ENCODE data around the gene FAM118A.
A peak's percentile ranks its signal among the peaks of the same experiment; 100 is the strongest.
"Not testable (repeated sequence)": the region's sequence is repeated elsewhere in the genome, so short reads cannot be mapped to it uniquely, and the experiment has no call there.

FAM118A gene

GRCh38 chr22:45310977-45311531 lies 1.3 kb downstream of the FAM118A start:
- DNase-seq: no peak

DNA sequence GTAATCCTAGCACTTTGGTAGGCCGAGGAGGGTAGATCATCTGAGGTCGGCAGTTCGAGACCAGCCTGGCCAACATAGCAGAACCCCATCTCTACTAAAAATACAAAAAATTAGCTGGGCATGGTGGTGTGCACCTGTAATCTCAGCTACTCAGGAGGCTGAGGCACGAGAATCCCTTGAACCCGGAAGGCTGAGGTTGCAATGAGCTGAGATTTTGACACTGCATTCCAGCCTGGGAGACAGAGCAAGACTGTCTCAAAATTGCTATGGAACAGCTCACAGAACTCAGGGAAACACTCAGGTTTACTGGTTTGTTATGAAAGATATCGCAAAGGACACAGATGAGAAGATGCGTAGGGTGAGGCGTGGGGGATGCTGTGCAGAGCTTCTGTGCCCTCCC lies 2.7 kb downstream of the FAM118A start:
- DNase-seq: no peak

DNA sequence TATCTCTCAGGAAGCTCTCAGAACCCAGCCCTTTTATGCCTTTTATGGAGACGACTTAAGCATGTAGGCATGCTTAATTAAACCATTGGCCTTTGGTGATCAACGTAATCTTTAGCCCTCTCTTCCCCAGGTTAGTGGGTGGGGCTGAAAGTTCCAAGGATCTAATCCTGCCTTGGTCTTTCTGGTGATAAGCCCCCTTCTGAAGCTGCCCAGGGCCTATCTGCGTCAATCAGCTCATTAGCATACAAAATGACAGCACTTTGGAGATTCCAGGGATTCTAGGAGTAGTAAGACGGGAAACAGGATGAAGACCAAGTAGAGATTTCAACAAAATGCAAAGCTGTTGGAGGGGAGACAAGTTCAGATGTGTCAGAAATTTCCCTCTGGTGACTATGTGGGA lies 3.1 kb downstream of the FAM118A start:
- DNase-seq: no peak

DNA sequence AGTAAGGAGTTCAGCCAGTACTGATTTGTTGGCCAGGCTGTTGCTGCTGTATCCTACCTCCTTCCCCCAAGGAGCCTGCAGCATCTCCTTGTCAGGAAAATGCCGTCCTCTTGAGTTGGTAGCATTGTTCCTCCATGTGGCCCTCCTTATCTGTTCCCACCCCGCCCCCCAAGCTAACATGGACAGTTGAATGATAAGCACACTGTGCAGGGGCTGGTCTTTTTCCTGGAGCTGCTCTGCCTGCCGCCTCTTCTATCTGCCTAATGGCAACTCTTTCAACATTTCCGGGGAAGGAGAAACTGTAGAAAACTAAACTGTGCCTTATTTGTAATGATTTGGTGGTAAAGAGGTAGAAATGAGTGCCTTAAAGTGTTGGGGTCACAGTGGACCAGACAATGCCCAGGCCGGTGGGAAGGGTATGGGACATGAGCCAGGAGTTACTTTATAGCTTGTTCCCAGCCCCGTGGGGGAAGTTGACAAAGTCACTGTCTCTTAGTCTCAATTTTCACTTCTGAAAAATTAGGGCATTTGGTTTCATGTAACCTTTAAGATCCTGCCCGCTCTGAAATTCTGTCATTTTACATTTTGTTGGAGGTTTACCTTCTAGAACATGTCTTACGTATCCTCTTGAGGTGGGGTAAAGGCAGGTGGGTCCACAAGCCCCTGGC lies 4.5 kb downstream of the FAM118A start:
- DNase-seq: no peak

GRCh38 chr22:45314786-45315185 lies 5.1 kb downstream of the FAM118A start:
- DNase-seq: no peak

DNA sequence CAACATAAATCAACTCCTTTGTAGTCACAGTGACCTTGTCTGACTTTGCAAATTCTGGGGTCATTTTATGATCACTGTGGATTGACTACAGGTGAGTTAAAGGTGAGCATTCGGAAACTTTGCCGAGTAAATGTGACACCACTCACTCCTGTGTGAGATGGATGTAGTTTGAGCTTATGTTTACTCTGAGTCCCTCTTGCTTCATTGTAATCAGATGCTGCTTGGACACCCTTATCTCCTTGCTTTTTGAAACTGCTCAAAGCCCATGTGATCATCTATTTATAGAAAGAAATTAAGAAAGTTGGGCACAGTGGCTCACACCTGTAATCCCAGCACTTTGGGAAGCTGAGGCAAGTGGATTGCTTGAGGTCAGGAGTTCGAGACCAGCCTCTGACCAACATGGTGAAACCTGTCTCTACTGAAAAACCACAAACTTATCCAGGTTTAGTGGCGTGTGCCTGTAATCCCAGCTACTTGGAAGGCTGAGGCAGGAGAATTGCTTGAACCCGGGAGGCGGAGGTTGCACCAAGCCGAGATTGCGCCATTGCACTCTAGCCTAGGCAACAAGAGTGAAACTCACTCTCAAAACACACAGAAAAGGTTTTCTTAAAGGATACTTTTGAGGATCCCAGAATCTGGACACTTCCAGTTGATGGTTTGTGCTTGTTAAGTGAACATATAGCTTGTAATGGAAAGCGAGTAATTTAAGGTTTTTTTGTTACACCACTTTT lies 7.2 kb downstream of the FAM118A start:
- DNase-seq: no peak

DNA sequence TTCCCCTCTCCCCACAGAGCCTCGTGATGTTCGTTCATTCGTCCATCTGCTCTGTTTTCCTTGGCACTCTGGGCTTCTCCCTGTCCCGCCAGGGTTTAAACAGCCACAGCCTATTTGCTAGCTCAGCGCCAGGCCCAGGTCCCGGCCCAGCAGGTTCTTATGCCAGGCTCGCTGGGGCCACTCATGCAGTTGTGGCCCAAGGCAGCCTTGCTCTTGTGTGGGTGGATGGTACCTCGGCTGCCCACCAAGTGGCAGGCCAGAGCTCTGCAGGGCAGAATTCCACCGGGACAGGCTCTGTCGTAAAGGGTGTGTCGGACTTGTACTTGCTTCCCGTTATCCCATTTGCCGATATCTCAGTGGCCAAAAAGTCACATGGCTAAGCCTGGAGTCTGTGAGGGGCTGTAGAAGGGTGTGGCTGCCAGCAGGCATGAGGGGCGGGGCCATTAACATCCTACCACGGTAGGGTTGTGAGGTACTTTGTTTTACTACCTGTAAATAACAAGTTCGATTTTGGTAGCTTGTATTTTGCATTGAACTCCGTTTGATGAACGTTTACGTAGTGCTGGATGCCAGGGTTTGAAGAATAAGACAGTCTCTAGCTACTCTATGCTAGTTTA lies 7.9 kb downstream of the FAM118A start:
- no peak for DNase-seq

DNA sequence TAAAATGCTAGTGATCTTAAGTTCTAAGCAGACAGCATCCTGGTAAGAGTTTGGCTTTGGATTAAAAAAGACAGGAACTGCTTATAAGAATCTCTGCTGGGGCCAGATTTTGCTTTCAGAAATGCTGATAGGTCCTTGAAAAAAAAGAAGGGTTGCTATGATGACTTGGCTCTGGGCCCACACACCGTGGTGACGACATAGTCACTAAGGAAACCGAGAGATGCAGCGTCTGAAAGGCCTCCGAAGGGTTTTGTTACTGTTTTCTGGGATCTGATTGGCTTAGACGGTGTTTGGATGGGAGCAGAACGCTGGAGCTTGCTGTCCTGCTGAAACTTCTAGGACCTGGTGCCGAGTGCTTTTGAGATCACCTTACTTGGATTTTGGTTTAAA lies 8.4 kb downstream of the FAM118A start:
- no peak for DNase-seq

- no peak for DNase-seq
Observed at GRCh38 chr22:45318558-45319323, 9.0 kb downstream of the FAM118A start.

- no peak for DNase-seq
Observed at GRCh38 chr22:45319324-45319685, 9.6 kb downstream of the FAM118A start.

GRCh38 chr22:45320357-45320976 lies 10.7 kb downstream of the FAM118A start:
- DNase-seq: no peak

DNA sequence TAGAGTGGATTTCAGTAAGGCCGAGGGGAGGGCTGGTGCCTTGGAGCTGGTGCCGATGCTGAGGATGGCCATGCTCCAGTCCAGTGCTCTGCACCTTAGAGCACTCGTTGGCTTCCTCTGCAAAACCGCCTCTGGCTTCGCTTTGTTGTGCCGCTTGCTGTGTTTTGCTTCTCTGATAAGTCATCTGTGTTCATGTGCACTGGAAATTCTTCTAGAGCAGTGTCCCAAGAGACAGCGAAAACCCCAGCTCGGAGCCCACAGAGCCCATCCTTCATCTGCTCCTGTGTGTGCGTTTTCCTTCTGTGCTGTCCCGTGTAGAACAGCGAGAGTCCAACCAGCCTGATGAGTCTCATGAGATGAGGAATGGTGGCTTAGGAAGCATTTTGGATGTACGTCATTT lies 12.1 kb downstream of the FAM118A start:
- no peak for DNase-seq

GRCh38 chr22:45322873-45323525 lies 13.3 kb downstream of the FAM118A start:
- no peak for DNase-seq

DNA sequence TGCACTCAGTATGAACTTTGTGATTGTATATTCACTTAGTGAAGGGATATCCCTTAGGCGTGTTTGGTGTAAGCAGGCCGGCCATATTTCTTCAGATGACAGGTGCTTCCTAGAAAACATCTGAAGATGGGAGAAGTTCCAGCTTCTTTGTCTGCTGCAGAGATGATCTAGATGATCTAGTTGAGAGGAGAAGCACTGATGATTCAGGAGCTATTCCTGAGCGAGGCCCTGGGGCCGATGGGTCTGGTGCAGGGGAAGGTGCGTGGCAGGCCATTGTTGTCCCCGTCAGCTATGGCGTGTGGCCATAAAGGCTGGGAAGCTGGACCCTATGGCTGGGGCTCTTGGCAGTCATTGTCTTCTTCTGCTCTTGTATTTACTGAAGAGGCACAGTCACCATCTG lies 14.0 kb downstream of the FAM118A start:
- DNase-seq: no peak

- DNase-seq: no peak
Observed at GRCh38 chr22:45324311-45324711, 14.6 kb downstream of the FAM118A start.

DNA sequence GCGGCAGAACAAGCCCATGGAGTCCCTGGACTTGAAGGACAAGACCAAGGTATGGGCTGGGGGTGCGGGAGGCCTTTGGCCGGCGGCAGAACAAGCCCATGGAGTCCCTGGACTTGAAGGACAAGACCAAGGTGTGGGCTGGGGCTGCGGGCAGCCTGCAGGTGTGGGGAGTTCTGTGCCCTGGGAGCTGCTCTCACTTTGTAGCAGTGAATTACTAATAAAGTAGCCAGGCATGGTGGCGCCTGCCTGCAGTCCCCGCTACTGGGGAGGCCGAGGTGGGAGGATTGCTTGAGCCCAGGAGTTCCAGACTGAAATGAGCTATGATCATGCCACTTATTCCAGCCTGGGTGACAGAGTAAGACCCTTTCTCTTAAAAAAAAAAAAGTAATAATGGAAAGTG lies 18.5 kb downstream of the FAM118A start:
- not testable (repeated sequence) for DNase-seq

DNA sequence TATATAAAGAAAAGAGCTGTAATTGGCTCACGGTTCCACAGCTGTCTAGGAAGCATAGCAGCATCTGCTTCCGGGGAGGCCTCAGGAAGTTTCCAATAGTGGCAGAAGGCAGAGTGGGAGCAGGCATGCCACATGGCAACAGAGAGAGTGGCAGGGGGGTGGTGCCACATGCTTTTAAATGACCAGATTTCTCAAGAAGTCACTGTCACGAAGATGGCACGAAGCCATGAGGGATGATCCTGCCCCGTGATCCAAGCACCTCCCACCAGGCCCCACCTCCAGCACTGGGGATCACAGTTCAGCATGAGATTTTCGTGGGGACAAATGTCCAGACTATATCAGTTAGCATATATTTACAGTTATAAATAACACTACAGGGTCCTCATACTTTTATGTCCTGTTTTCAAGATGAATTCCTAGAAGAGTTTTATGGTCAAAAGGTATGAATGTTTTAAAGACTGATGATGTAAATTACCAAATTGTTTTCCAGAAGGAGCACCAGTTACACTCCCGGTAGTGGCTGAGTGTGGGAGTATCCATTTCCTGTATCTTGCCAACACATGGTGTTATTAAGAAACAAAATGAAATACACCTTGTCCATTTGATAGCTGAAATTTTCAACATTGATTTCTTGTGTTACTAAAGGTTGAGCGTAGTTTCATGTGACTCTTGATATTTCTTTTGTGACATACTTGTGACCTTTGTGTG lies 19.2 kb downstream of the FAM118A start:
- peak; percentile 95 for DNase-seq

DNA sequence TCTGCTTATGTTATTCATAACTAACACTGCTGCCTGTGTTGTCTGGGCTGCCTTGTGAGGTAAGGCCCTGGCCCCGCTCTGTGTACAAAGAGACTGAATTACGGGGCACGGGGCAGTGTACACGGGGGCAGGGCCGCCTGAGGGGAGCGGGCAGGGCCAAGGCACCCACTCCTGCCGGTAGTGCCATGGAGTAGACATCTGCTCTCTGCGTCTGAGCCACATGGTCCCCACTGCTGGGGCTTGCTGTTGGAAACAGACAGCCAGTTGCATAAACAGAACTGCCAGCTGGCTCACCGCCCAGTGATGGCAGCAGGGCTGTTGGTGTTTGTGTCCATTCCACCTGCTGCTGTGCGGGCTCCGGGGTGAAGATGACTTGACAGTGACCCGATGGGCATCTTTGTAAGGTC lies 19.8 kb downstream of the FAM118A start:
- DNase-seq: peak; percentile 96

GRCh38 chr22:45330548-45330947 lies 20.8 kb downstream of the FAM118A start:
- DNase-seq: no peak

DNA sequence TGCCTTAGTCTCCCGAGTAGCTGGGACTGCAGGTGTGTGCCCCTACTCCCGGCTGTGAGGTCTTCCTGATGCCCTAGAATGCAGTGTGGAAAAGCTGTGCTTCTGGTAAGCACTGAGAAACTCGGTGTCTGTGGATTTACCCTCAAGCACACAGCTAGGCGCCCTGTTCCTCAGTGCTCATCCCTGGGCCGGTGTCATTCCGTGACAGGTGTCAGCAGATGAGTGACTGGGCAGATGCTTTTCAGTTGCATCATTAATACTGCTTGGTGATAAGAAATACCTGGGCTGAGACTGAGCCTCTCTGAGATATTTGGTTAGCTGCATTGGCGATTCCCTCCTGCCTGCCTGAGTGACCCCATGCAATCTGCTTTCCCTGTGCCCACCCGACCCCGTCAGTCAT lies 21.8 kb downstream of the FAM118A start:
- no peak for DNase-seq

DNA sequence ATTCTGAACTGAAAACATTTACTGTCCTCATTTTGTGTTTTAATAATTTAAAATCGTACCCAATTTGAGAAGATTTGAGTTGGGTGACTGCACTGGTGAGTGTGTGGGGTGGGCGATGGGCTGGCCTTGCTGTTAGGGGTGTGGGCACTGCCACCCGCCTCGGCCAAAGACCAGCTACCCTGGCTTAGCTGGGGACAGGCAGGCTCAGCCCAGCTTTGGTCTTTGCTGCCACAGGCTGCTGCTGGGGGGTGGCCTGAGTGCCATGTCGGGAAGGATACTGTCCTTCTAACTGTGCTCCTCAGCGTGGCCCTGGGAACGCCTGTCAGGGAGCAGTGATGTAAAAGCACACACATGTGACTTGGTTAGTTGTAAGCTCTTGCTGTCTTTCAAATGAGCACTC lies 22.3 kb downstream of the FAM118A start:
- DNase-seq: no peak

DNA sequence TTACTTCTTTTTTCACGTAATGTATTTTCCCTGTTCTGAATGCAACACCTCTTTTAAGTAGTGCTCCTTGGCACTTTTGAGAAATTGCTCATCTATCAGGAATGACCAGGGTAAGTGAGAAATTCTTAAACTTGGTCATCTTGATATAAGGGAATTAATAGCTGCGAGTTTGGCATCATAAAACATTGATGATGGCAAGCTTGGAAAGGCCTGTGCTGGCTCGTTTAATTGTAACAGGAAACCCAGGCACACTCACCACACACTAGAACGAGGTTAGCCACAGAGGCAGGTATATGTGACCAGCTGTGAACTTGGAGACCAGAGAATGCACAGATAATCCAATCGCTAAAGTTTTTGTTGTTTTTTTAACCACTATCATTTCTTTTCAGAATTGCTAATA lies 24.3 kb downstream of the FAM118A start:
- peak; percentile 42 for DNase-seq
